Ovary (tissue), 9 donors: Measurements from ENCODE around the gene ACSL6. TPM values are rescaled to one million over a fixed set of nuclear protein-coding genes. Genes with fewer than 3 reads are reported as not detected.

Experiments used
- DNase-seq, 5 donors: peaks; one replicate each; pipeline ENCODE4 v3.0.0-alpha.2; 2019 to 2020
- H3K27ac ChIP-seq, 2 donors: fragments of 200-600 bp; one replicate each; pipeline versions ENCODE4 v1.5.1 to v1.8.0; 2019 to 2022
- H3K27me3 ChIP-seq: fragments of 200-600 bp; one replicate; pipeline ENCODE4 v1.8.0; 2022
- H3K36me3 ChIP-seq: fragments of 200-600 bp; sonication (generic); one replicate; pipeline ENCODE4 v1.5.1; 2019
- H3K4me1 ChIP-seq: one replicate; pipeline ENCODE4 v1.8.1; 2013; ENCODE audit warnings: mild to moderate bottlenecking, moderate library complexity; ENCODE audit not compliant: insufficient read depth
- H3K4me3 ChIP-seq: fragments of 200-600 bp; sonication (generic); one replicate; pipeline ENCODE4 v1.5.1; 2017
- H3K9me3 ChIP-seq, 2 donors: fragments of 200-600 bp in 1 of 2; sonication (generic) in 1 of 2; one replicate each; pipeline versions ENCODE4 v1.5.1 to v1.8.1; 2013 to 2019; ENCODE audit warnings: mild to moderate bottlenecking in 1 of 2, moderate library complexity in 1 of 2
- CTCF ChIP-seq, 3 donors: fragments of 450-650 bp in 2 of 3; fragments of 200-600 bp in 1 of 3; IDR thresholded peaks; one replicate each; pipeline versions ENCODE4 v1.5.1 to v1.8.0; 2016 to 2022; ENCODE audit warnings: antibody characterized with exemption in 3 of 3, mild to moderate bottlenecking in 1 of 3
- EP300 ChIP-seq: sonication (generic); formaldehyde crosslinking; IDR thresholded peaks from one replicate; pipeline ENCODE4 v1.6.1; 2017; ENCODE audit warnings: antibody characterized with exemption
- POLR2A ChIP-seq: fragments of 450-650 bp; IDR thresholded peaks from one replicate; pipeline ENCODE4 v1.6.1; 2017; ENCODE audit warnings: antibody characterized with exemption, mild to moderate bottlenecking, moderate library complexity
- WGBS, 3 donors: extraction: QIAGEN DNeasy Blood & Tissue Kit in 1 of 3; methylation state at CpG; one replicate each; pipeline versions ENCODE4 v1.1.5 to v1.1.7; 2013 to 2017; 5-methylcytosine and 5-hydroxymethylcytosine counted together
- intact Hi-C, 4 donors: fragments of 100-400 bp; cut with DNase I; formaldehyde crosslinking; loops; one replicate each; pipeline versions ENCODE4 v1.11.0 to v1.15.1; 2022 to 2023
- polyA plus RNA-seq, 2 donors: library from polyadenylated mRNA; stranded (reverse); fragments of 200-250 nt in 1 of 2; fragments of 350-450 nt in 1 of 2; fragmentation: Illumina TruSeq in 1 of 2; extraction: RNeasy Lipid Tissue Mini Kit (QIAGEN cat#74804) in 1 of 2; gene quantifications; one replicate each; pipeline ENCODE4 v1.2.3, GENCODE V29; 2013 to 2014
- total RNA-seq, 7 donors: library from RNA; depleted of rRNA in 2 of 7; stranded (reverse); fragments of >200 nt in 2 of 7; fragmentation: NEBNext Ultra II Directional in 3 of 7; extraction: Animal tissue kit (Norgen Biotek cat#: 25700) in 3 of 7; gene quantifications; one replicate each; pipeline versions ENCODE4 v1.1.0 to v1.2.4, GENCODE V29; 2016 to 2023
- donor health status: DM: no; HTN: no; CAD: no; lungs with moderate emphysema.
- donor health status: DM: no; HTN: no; CAD: no.
- donor health status: Bipolar disorder and iron deficiency.
- donor health status: DM: yes; HTN: yes; CAD: no.
- donor health status: DM: no; HTN: no; CAD: no.
- donor health status: DM: yes; HTN: yes; CAD: no.

ACSL6 gene
- total and polyA plus RNA-seq, 9 donors: 0.07 to 0.65 (median 0.22) TPM; not detected in 1

GRCh38 chr5:132027027-132027426, 15.6 kb upstream of the ACSL6 start:
- Histone ChIP-seq H3K27ac (no peak overlapping the region), H3K36me3 (no peaks in the 10 kb centered on the region), H3K4me3 (no peak overlapping the region), H3K9me3 (no peaks in the 10 kb centered on the region), H3K27me3 (no peaks in the 10 kb centered on the region), H3K4me1 (no peaks in the 10 kb centered on the region)
- intact Hi-C loops: no loop called here
- TF ChIP-seq CTCF (IDR thresholded peaks at IDR 0.05) (no peak), EP300 (no peak), POLR2A (no peak)
- peak in 1 of 5 donors; percentile 13 for DNase-seq
- WGBS, 3 donors: 80 to 96% (median 80%) methylated on average over 2 of the region's 2 CpGs

- no peaks in the 10 kb centered on the region for H3K4me1 ChIP-seq
- no peak overlapping the region for H3K27ac ChIP-seq
- 77 to 88% (median 77%) methylated on average over 4 to 5 of the region's 5 CpGs for WGBS, 3 donors
- TF ChIP-seq POLR2A: no peak
- no peak for TF ChIP-seq CTCF (IDR thresholded peaks at IDR 0.05)
- no peak for TF ChIP-seq EP300
- intact Hi-C loops: no loop called here
- peak in 1 of 5 donors; percentile 7 for DNase-seq
- no peak overlapping the region for H3K4me3 ChIP-seq
- no peaks in the 10 kb centered on the region for H3K36me3 ChIP-seq
- H3K27me3 ChIP-seq: no peaks in the 10 kb centered on the region
- H3K9me3 ChIP-seq: no peaks in the 10 kb centered on the region
These were observed 15.1 kb upstream of the ACSL6 start for GRCh38 chr5:132026516-132027008.

GRCh38 chr5:132025403-132025971, 14.0 kb upstream of the ACSL6 start:
- TF ChIP-seq CTCF (IDR thresholded peaks at IDR 0.05) (no peak), EP300 (no peak), POLR2A (no peak)
- H3K4me1 ChIP-seq: no peaks in the 10 kb centered on the region
- intact Hi-C loops: no loop called here
- no peak for DNase-seq
- H3K9me3 ChIP-seq: no peaks in the 10 kb centered on the region
- no peak overlapping the region for H3K27ac ChIP-seq
- H3K27me3 ChIP-seq: no peaks in the 10 kb centered on the region
- no peak overlapping the region for H3K4me3 ChIP-seq
- no peaks in the 10 kb centered on the region for H3K36me3 ChIP-seq
- WGBS, 3 donors: 70 to 84% (median 77%) methylated on average over 7 of the region's 7 CpGs

- no peaks in the 10 kb centered on the region for H3K36me3 ChIP-seq
- 48 to 59% (median 56%) methylated on average over 8 of the region's 8 CpGs for WGBS, 3 donors
- no peak for DNase-seq
- H3K4me3 ChIP-seq: no peak overlapping the region
- H3K4me1 ChIP-seq: no peaks in the 10 kb centered on the region
- H3K27me3 ChIP-seq: no peaks in the 10 kb centered on the region
- no peak overlapping the region for H3K27ac ChIP-seq
- no peak for TF ChIP-seq EP300
- no peak for TF ChIP-seq CTCF (IDR thresholded peaks at IDR 0.05)
- no peak for TF ChIP-seq POLR2A
- intact Hi-C loops: no loop called here
- H3K9me3 ChIP-seq: no peaks in the 10 kb centered on the region
These were observed 13.4 kb upstream of the ACSL6 start for GRCh38 chr5:132024789-132025402.
